ENCODE results near the gene BRD9.
"Not testable (repeated sequence)": the region's sequence is repeated elsewhere in the genome, so short reads cannot be mapped to it uniquely, and the experiment has no call there.

BRD9 gene

DNA sequence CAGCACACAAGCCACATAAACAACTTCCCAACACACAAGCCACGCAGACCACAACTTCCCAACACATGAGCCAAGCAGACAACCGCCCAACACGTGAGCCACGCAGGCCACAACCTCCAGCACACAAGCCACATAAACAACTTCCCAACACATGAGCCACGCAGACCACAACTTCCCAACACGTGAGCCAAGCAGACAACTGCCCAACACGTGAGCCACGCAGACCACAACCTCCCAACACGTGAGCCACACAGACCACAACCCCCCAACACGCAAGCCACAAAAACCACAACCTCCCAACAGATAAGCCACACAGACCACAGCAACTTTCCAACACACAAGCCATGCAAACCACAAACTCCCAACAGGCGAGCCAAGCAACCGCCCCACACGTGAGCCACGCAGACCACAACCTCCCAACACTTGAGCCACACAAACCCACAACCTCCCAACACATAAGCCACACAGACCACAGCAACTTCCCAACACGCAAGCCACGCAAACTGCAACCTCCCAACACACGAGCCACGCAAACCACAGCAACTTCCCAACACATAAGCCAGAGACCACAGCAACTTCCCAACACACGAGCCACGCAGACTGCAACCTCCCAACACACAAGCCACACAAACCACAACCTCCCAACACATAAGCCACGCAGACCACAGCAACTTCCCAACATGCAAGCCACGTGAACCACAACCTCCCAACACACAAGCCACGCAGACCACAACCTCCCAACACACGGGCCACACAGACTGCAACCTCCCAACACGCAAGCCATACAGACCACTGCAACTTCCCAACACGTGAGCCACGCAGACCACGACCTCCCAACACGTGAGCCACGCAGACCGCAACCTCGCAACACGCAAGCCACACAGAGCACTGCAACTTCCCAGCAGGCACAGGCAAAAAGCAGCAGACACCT, 10.1 kb downstream of the BRD9 start:
- peak; percentile 30 for DNase-seq (ENCODE audit: low read depth)
- no peak overlapping the region for H3K4me3 ChIP-seq (ENCODE audit: low read depth, low read length)
- no peak for TF ChIP-seq POLR2A (IDR thresholded peaks at IDR 0.05; ENCODE audit: extremely low read depth, insufficient read length)
- no peak for TF ChIP-seq MYC (IDR thresholded peaks at IDR 0.05; ENCODE audit: low read depth, low read length)
- TF ChIP-seq, protein P1, sequence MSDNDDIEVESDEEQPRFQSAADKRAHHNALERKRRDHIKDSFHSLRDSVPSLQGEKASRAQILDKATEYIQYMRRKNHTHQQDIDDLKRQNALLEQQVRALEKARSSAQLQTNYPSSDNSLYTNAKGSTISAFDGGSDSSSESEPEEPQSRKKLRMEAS (IDR thresholded peaks at IDR 0.05; ENCODE audit: low read depth, low read length) = no peak
- TF ChIP-seq, protein P2, sequence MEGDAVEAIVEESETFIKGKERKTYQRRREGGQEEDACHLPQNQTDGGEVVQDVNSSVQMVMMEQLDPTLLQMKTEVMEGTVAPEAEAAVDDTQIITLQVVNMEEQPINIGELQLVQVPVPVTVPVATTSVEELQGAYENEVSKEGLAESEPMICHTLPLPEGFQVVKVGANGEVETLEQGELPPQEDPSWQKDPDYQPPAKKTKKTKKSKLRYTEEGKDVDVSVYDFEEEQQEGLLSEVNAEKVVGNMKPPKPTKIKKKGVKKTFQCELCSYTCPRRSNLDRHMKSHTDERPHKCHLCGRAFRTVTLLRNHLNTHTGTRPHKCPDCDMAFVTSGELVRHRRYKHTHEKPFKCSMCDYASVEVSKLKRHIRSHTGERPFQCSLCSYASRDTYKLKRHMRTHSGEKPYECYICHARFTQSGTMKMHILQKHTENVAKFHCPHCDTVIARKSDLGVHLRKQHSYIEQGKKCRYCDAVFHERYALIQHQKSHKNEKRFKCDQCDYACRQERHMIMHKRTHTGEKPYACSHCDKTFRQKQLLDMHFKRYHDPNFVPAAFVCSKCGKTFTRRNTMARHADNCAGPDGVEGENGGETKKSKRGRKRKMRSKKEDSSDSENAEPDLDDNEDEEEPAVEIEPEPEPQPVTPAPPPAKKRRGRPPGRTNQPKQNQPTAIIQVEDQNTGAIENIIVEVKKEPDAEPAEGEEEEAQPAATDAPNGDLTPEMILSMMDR (IDR thresholded peaks at IDR 0.05; ENCODE audit: low read depth, low read length) = no peak

DNA sequence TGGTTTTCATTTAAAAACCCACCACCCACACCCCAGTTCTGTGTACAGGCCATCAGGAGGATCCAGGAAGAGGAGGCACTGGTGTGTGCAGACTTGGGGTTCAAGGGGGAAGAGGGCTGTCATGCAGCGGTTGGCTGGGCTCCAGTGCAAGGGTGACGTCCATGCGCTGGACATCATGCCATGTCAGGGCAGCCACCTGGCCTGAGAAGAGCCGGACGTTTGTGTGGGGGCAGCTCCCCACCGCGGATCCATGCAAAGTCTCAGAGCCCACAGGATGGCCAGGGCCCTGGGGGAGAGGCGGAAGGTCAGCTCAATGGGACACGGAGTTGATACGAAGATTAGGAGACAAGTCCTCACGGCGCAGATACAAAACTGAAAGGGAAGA, 11.1 kb downstream of the BRD9 start:
- DNase-seq (ENCODE audit: low read depth) = no peak
- no peak overlapping the region for H3K4me3 ChIP-seq (ENCODE audit: low read depth, low read length)
- TF ChIP-seq, protein P2 (IDR thresholded peaks at IDR 0.05; ENCODE audit: low read depth, low read length) = no peak
- TF ChIP-seq, protein P1 (IDR thresholded peaks at IDR 0.05; ENCODE audit: low read depth, low read length) = no peak
- TF ChIP-seq MYC (IDR thresholded peaks at IDR 0.05; ENCODE audit: low read depth, low read length) = no peak
- no peak for TF ChIP-seq POLR2A (IDR thresholded peaks at IDR 0.05; ENCODE audit: extremely low read depth, insufficient read length)

DNA sequence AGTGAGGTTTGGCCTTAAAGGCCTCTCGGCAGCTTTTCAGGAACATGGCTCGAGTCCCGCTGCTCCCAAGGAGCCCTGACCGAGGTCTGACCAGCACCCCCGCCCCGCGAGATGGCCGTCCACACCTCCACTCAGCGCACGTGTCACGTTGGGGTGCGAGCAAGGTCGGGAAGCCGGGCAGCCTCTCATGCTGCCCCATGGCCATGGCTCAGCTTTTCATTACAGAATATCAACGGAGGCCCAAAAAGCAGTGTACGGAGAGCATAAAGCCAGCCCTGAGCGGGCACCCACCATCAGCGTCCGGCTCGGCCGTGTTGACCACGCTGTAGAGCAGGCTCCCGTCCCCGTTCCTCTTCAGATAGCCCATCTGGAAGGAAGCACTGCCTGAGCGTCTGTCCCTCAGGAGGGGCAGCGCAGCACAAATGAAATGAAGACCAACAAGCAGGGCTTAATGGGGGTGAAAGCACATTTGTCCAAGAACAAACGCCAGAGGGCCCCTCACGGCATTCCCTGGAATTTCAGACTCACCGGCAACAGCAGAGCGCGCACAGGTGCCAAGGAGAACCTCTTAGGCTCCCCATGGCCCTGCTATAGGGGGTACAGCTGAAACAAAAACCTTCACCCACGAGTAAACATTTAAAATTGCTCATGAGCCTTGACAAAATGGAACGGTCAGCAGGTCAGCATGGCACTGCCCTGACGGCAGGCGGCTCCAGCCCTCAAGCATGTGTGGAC, 11.6 kb downstream of the BRD9 start:
- TF ChIP-seq MYC (IDR thresholded peaks at IDR 0.05; ENCODE audit: low read depth, low read length) (no peak), POLR2A (IDR thresholded peaks at IDR 0.05; ENCODE audit: extremely low read depth, insufficient read length) (no peak)
- TF ChIP-seq, protein P2 (IDR thresholded peaks at IDR 0.05; ENCODE audit: low read depth, low read length) = no peak
- TF ChIP-seq, protein P1 (IDR thresholded peaks at IDR 0.05; ENCODE audit: low read depth, low read length) = no peak
- no peak overlapping the region for H3K4me3 ChIP-seq (ENCODE audit: low read depth, low read length)
- no peak for DNase-seq (ENCODE audit: low read depth)

DNA sequence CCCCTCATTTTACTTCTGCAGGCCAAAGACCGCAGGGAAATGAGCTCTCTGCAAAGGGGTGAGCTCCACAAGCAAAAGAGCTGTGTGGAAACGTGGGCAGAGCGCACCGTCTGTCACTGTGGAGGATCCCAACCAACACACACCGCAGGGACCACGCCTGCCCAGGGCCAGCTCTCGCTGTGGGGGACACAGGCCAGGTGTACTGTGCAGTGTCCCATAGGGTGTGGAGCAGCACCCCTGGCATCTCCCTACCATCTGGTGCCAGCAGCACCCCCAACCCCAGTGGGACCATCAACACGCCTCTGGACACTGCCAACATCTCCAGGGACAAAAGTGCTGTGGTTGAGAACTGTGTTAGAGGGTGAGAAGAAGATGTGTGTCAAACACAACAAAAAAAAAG, 13.9 kb downstream of the BRD9 start:
- DNase-seq (ENCODE audit: low read depth) = not testable (repeated sequence)

DNA sequence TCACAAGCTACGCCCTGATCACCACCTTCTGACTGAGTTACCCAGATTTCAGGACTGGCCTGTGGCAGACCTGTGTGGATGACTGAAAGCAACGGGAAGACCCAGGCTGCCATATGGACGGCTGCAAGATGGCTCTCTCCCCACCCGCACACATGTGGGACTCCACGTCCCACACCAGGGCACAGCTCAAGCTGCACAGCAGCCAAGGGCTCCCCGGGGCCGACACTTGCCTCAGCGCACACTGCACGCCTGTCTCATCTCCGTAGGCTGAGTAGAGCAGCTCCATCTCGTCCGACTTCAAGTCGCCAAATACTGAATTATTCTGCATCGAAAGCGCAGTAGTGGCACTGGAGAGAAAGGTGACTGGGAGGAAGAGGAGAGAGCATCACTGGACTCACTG, 14.5 kb downstream of the BRD9 start:
- TF ChIP-seq, protein P1 (IDR thresholded peaks at IDR 0.05; ENCODE audit: low read depth, low read length) = no peak
- TF ChIP-seq, protein P2 (IDR thresholded peaks at IDR 0.05; ENCODE audit: low read depth, low read length) = no peak
- TF ChIP-seq MYC (IDR thresholded peaks at IDR 0.05; ENCODE audit: low read depth, low read length) (no peak), POLR2A (IDR thresholded peaks at IDR 0.05; ENCODE audit: extremely low read depth, insufficient read length) (no peak)
- no peak for DNase-seq (ENCODE audit: low read depth)
- H3K4me3 ChIP-seq (ENCODE audit: low read depth, low read length) = no peak overlapping the region

More for the DNA sequence above, 13.9 kb downstream of the BRD9 start:
- not testable (repeated sequence) for H3K4me3 ChIP-seq (ENCODE audit: low read depth, low read length)

Data from NB4 (cell line).